CD4-positive, alpha-beta T cell treated with Interferon alpha-2 for 1 hour (primary cell): ENCODE measurements around the gene ERGIC3.

Experiments used
- DNase-seq, 2 donors: peaks; one replicate each; pipeline ENCODE4 v3.0.0-alpha.2; 2020 to 2022

ERGIC3 gene

GRCh38 chr20:35562541-35563110 lies 20.7 kb downstream of the ERGIC3 start:
- DNase-seq, result no peak

DNA sequence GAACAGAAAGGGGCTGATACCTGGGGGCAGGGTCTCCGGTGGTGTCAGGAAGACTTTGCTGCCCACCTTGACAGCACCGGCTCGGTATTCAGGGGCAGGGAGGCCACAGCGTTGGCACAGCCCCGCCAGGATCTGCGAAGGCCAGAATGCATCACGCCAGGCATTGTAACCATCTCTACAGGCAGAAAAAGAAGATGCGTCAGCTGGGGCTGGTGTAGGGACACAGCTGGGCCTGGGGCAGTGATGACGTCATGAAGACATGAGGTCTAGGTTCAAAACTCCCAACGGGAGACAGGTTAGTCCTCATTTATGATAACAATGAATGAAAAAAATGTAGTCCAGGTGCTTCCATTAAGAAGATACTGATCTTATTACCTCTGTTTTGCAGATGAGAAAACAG lies 22.0 kb downstream of the ERGIC3 start:
- DNase-seq, result no peak

GRCh38 chr20:35564905-35565304 lies 23.0 kb downstream of the ERGIC3 start:
- no peak for DNase-seq

GRCh38 chr20:35568645-35569044 lies 26.8 kb downstream of the ERGIC3 start:
- DNase-seq, result no peak

- DNase-seq, result no peak
These were observed 29.7 kb downstream of the ERGIC3 start for GRCh38 chr20:35571555-35571954.

DNA sequence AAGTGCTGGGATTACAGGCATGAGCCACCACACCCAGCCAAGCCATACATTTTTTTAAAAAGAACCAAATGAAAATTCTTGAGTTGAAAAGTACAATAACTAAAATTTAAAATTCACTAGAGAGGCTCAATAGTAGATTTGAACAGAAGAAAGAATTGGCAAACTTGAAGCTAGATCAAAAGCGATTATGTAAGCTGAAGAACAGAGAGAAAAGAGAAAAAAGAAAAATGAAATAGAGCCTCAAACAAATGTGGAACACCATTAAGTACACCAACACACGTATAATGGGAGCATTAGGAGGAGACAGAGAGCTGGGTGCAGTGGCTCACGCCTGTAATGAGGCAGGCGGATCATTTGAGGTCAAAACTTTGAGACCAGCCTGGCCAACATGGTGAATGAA lies 31.0 kb downstream of the ERGIC3 start:
- DNase-seq, result no peak

DNA sequence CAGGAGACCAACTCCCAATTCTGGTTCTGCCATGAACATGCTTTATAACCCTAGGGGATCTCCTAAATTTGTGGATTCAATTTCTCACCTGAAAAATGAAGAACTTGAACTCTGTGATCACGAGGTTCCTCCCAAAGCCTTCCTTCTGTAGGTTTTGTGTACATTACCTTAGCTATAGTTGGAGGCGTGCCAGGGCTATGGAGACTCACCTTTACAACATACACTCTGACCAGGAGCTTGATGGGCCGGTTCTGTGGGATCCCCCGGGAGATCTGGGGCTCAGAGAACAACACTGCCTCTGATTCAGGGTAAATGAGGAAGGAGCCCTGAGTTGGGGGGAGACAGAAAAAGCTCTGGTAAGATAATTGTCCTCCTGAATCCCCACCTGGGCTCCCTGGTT lies 34.1 kb downstream of the ERGIC3 start:
- DNase-seq, result no peak

- no peak for DNase-seq
These were observed 34.9 kb downstream of the ERGIC3 start for GRCh38 chr20:35576816-35577215.

- DNase-seq, result no peak
These were observed 36.6 kb downstream of the ERGIC3 start for GRCh38 chr20:35578469-35578868.

- DNase-seq, result no peak
These were observed 37.3 kb downstream of the ERGIC3 start for GRCh38 chr20:35579196-35579595.

GRCh38 chr20:35582131-35582530 lies 40.3 kb downstream of the ERGIC3 start:
- DNase-seq, result no peak

- DNase-seq, result no peak
These were observed 41.0 kb downstream of the ERGIC3 start for GRCh38 chr20:35582741-35583404.

DNA sequence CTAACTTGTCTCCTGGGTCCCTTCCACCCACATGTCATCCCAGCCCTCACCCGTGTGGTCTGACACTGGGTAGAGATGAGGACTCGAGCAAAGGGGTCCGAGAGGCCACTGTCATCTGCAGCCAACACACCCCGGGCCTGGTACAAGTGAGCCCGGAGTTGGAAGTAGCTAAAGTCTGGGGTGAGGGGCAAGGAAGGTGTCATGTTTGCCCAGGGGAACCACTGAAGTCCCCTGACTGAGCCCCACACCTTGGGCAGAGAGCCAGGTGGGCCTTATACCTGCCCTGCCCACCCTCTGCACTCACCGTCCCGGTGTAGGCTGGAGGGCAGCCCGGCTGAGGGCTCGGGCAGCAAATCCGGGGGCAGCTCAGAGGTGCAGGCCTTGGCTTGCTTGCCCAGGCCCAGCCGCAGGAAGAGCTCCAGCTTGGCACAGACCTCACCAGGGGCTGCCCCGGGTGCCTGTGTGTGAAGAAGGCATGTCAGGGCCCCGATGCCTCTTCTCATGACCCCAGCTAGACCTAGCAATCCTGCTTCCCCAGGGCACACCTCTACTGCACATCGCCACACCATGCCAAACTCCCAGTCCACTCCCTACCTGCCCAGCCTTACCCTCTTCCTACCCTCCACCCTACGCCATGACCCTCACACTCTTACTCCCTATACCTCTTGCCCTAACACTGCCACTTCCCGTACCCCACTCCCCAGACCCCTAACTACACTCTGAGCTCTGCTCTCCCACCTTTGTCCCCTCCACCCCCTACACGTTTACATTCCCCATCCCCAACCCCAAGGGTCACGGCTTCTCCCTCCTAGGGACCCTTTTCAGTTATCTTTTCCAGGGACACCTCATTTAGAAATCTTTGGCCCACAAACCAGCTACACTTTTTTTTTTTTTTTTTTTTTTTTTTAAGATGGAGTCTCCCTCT lies 42.0 kb downstream of the ERGIC3 start:
- no peak for DNase-seq

- no peak for DNase-seq
These were observed 45.0 kb downstream of the ERGIC3 start for GRCh38 chr20:35586751-35587425.

DNA sequence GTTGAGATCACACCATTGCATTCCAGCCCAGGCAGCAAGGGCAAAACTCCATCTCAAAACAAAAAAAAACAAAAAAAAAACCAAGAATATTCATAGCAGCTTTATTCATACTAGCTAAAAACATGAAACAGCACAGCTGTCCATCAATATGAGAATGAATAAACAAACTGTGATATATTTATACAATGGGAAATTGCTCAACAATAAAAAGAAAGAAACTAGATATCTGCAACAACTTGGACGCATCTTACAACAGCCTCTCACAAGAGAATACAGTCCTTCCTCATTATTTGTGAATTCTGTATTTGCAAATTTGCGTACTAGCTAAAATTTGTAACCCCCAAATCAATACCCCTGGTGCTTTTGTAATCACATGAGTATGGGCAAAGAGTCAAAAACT lies 45.6 kb downstream of the ERGIC3 start:
- DNase-seq, result no peak

- DNase-seq, result no peak
These were observed 46.5 kb downstream of the ERGIC3 start for GRCh38 chr20:35588397-35588796.

DNA sequence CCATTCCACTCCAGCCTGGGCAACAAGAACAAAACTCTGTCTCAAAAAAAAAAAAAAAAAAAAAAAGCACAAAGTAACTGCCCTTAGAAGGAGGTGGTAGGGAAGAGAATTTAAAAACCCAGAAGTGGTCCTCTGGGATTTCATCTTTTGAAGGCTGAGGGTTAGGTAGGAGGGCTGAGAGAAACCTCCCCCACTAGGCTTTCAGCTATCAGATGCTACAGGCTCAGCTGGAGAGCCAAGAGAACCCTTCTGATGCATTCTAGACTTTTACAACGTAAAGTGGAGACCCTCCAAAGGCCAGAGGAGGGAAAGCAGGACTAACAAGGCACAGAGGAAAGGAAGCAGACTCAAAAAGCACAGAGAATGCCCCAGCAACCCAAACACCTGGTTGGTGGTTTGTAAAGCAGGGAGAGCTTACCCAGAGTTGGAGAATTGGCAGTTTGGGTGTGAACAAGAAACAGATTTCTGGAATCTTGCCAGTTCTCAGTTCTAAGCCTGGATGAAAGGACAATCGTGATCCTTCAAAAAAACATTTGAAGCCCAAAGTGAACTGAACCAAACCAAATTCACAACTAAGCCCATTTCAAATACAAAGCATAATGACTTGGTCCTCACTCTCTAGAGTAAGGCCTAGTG lies 50.6 kb downstream of the ERGIC3 start:
- no peak for DNase-seq

DNA sequence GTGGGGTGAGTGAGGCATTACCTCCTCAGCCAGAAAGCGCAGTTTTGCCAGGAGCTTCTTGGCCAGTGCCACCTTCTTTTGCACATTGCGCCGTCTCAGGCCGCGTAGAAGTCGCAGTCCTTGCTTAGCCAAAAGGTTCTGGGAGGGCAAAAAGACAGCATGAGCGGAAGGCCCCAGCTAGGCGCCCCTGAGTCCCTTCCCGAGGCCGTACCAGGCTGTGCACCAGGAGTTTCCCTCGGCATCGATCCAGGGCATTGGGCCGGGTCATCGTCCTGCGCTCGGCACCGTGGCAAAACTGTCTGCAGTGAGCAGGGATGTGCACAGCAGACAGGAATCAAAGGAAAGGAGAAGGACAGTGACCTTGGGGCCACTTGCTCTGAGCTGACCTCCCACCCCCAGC lies 53.6 kb downstream of the ERGIC3 start:
- DNase-seq, result no peak

GRCh38 chr20:35595901-35596300 lies 54.0 kb downstream of the ERGIC3 start:
- no peak for DNase-seq

DNA sequence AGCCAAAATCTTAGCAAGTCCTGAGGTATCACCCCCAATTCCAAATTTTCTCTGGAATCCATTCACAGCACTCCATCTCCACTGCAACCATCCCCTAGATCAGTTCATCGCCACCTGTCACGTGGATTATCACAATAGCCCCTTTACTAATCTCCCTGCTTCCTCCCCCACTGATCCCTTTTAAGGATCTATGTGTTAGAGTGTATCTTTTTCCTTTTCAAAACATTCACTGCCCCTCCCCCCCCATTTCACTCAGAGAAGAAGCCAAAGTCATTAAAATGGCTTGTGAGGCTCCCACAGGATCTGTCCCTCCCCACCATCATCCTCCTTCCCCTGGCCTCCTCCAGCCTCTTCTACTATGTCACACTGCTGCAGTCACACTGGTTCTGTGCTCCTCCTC lies 55.3 kb downstream of the ERGIC3 start:
- DNase-seq, result no peak

DNA sequence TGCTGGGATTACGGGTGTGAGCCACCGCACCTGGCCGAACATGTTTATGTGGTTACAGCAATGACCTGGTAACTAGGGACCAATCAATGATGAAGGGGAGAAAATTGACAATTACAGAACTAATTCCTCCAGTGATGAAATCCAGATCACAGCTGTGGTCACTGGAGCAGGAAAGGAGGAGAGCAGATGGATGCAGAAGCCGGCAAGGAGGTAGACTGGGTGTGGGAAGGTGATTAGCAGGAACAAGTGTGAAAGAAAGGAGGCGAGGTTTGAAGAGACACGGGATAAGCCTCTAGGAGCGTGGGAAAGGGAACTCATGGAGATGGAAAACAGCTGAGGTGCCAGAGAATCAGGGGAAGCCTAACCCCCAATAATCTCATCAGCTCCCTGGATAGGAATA lies 56.6 kb downstream of the ERGIC3 start:
- DNase-seq, result no peak

GRCh38 chr20:35598899-35599775 lies 57.3 kb downstream of the ERGIC3 start:
- no peak for DNase-seq
